ENCODE measurements around the gene PRF1.

DNA sequence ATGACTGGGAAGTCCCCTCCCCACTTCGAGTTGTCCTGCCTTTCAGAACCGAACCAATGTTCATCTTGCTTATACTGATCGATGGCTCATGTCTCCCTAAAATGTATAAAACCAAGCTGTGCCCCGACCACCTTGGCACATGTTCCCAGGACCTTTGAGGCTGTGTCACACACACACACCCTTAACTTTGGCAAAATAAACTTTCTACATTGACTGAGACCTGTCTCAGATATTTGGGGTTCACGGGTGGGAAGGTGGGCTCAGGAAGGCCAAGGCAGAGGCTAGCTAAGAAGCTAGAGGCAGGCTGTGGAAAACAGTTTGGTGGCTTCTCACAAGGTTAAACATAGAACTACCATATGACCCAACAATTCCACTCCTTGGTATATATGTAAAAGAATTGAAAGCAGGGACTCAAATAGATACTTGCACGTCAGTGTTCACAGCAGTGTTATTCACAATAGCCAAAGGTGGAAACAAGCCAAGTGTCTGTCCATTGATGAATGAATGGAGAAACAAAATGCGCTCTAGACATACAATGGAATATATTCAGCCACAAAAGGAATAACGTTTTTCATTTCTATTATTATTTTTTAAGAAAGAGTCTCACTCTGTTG, 15.4 kb downstream of the PRF1 start:
- TF ChIP-seq, protein P1, sequence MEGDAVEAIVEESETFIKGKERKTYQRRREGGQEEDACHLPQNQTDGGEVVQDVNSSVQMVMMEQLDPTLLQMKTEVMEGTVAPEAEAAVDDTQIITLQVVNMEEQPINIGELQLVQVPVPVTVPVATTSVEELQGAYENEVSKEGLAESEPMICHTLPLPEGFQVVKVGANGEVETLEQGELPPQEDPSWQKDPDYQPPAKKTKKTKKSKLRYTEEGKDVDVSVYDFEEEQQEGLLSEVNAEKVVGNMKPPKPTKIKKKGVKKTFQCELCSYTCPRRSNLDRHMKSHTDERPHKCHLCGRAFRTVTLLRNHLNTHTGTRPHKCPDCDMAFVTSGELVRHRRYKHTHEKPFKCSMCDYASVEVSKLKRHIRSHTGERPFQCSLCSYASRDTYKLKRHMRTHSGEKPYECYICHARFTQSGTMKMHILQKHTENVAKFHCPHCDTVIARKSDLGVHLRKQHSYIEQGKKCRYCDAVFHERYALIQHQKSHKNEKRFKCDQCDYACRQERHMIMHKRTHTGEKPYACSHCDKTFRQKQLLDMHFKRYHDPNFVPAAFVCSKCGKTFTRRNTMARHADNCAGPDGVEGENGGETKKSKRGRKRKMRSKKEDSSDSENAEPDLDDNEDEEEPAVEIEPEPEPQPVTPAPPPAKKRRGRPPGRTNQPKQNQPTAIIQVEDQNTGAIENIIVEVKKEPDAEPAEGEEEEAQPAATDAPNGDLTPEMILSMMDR (IDR thresholded peaks at IDR 0.05; ENCODE audit: low read depth, low read length, poor library complexity, severe bottlenecking), result no peak
- TF ChIP-seq EZH2phosphoT487 (IDR thresholded peaks at IDR 0.05; ENCODE audit: borderline replicate concordance, low read length), result no peak

All from DOHH2 (cell line).